ENCODE results near the gene SHLD1.

Gene SHLD1

DNA sequence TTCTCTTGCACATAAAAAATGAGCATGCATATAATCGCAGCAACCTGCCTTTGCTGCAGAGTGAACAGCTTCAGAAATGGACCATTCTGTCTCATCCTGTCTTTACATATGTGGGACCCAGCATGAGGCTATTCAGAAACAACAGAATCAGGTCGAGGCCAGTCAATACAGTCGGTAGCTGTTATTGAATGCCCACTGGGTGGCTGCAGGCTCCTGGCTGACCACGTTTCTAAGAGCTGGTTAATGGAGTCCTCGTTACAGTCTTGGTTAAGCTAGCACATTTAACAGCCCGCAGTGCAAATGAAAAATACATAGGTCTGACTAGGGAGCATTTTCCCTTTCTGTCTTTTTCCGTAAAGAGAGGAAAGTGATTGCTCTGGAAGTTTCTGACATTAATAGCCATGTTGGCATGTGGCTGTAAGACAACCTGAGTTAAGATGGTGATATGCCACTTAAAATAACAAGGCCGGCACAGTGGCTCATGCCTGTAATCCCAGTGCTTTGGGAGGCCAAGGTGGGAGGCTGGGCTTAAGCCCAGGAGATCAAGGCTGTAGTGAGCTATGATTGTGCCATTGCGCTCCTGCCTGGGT lies 75.0 kb downstream of the SHLD1 start:
- TF ChIP-seq, protein P1, sequence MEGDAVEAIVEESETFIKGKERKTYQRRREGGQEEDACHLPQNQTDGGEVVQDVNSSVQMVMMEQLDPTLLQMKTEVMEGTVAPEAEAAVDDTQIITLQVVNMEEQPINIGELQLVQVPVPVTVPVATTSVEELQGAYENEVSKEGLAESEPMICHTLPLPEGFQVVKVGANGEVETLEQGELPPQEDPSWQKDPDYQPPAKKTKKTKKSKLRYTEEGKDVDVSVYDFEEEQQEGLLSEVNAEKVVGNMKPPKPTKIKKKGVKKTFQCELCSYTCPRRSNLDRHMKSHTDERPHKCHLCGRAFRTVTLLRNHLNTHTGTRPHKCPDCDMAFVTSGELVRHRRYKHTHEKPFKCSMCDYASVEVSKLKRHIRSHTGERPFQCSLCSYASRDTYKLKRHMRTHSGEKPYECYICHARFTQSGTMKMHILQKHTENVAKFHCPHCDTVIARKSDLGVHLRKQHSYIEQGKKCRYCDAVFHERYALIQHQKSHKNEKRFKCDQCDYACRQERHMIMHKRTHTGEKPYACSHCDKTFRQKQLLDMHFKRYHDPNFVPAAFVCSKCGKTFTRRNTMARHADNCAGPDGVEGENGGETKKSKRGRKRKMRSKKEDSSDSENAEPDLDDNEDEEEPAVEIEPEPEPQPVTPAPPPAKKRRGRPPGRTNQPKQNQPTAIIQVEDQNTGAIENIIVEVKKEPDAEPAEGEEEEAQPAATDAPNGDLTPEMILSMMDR (IDR thresholded peaks at IDR 0.05; ENCODE audit: borderline replicate concordance, extremely low read depth, low read length, poor library complexity, severe bottlenecking) = no peak
- no peak for TF ChIP-seq EZH2 (IDR thresholded peaks at IDR 0.05; ENCODE audit: borderline replicate concordance, low read depth, low read length, severe bottlenecking)
- Histone ChIP-seq H3K36me3 (ENCODE audit: insufficient read depth, low read length) (no peaks in the 10 kb centered on the region), H3K4me2 (ENCODE audit: insufficient read depth, low read length) (no peak overlapping the region)

DNA sequence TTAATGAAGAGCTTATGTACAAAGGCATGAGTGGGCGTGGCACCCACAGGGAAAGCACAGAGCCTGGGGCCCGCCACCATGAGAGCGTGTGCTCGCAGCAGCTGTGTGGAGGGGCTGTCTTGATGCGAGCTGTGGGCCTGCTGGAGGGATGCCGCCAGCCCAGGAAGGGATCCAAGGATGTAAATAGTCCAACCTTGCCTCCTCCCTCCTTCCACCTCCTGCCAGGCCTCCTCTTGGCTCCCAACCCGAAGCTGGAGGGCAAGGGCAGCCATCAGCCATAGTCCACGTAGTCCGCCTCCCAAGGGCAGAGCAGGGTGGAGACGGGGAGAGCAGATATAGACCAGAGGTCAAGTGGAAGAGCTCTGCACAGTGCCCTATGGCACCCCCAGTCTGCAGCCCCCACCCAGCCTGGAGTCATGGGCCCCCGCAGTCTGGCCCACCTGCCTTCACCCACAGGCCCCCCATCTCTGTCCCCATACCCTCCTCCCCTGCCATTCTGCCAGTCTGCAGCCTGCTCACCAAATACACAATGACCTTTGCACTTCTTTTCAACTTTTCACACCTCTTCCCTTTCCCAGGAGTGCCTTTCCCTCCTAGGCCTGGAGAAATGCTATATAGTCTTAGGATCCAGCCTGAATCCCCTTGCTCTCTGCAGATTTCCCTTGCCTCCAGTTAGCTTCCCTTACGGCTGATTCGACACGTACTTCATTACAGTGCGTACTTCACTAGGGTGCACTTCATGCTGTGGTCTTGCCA lies 77.1 kb downstream of the SHLD1 start:
- no peak overlapping the region for H3K4me2 ChIP-seq (ENCODE audit: insufficient read depth, low read length)
- H3K4me1 ChIP-seq (ENCODE audit: insufficient read depth, low read length) = no peaks in the 10 kb centered on the region
- H3K79me2 ChIP-seq (ENCODE audit: insufficient read depth, low read length) = no peaks in the 10 kb centered on the region
- TF ChIP-seq EZH2 (IDR thresholded peaks at IDR 0.05; ENCODE audit: borderline replicate concordance, low read depth, low read length, severe bottlenecking) = no peak
- TF ChIP-seq, protein P1 (IDR thresholded peaks at IDR 0.05; ENCODE audit: borderline replicate concordance, extremely low read depth, low read length, poor library complexity, severe bottlenecking) = no peak
- no peak overlapping the region for H2AFZ ChIP-seq (ENCODE audit: low read depth, low read length)
- ATAC-seq (ENCODE audit: insufficient read depth, low read depth) = no peak
- H3K27ac ChIP-seq (ENCODE audit: low read length) = no peak overlapping the region
- no peaks in the 10 kb centered on the region for H3K27me3 ChIP-seq (ENCODE audit: insufficient read depth, low read length, poor library complexity)
- no peak overlapping the region for H3K9ac ChIP-seq (ENCODE audit: low read depth, low read length)
- H3K36me3 ChIP-seq (ENCODE audit: insufficient read depth, low read length) = no peaks in the 10 kb centered on the region
- no peaks in the 10 kb centered on the region for H3K9me3 ChIP-seq (ENCODE audit: insufficient read depth, low read length, severe bottlenecking)
- H4K20me1 ChIP-seq (ENCODE audit: insufficient read depth, low read length) = peaks cover 5% of the 10 kb centered on the region
- no peak overlapping the region for H3K4me3 ChIP-seq (ENCODE audit: low read depth in 1 of 2, low read length in 2 of 2)
- no peak for DNase-seq

More for the DNA sequence above, 75.0 kb downstream of the SHLD1 start:
- Histone ChIP-seq H3K4me1 (ENCODE audit: insufficient read depth, low read length) (no peaks in the 10 kb centered on the region), H4K20me1 (ENCODE audit: insufficient read depth, low read length) (peaks cover 5% of the 10 kb centered on the region), H3K9ac (ENCODE audit: low read depth, low read length) (no peak overlapping the region), H3K27me3 (ENCODE audit: insufficient read depth, low read length, poor library complexity) (no peaks in the 10 kb centered on the region), H3K4me3 (ENCODE audit: low read depth in 1 of 2, low read length in 2 of 2) (no peak overlapping the region), H2AFZ (ENCODE audit: low read depth, low read length) (no peak overlapping the region), H3K27ac (ENCODE audit: low read length) (no peak overlapping the region), H3K9me3 (ENCODE audit: insufficient read depth, low read length, severe bottlenecking) (no peaks in the 10 kb centered on the region), H3K79me2 (ENCODE audit: insufficient read depth, low read length) (no peaks in the 10 kb centered on the region)
- ATAC-seq (ENCODE audit: insufficient read depth, low read depth) = no peak
- DNase-seq = no peak

DNA sequence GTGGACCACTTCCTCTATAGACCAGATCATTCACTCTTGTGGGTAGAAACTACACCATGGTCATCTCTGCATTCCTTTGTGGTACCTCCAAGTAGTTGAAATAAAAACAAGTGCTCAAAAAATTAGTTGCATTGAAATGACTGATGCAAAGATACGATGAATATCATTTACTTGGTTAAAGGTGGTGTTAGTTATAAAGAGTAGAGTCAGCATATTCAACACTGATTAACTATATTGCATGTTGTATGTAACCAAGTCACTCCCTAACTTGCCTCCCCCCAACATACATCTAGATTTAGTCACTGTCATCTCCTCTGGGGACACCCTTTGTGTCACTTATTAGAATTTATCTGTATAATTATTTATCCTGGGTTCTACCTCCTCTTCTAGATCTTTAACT lies 77.7 kb downstream of the SHLD1 start:
- Histone ChIP-seq H3K9me3 (ENCODE audit: insufficient read depth, low read length, severe bottlenecking) (no peaks in the 10 kb centered on the region), H2AFZ (ENCODE audit: low read depth, low read length) (no peak overlapping the region), H3K4me3 (ENCODE audit: low read depth in 1 of 2, low read length in 2 of 2) (no peak overlapping the region), H3K79me2 (ENCODE audit: insufficient read depth, low read length) (no peaks in the 10 kb centered on the region), H3K4me2 (ENCODE audit: insufficient read depth, low read length) (no peak overlapping the region), H3K27ac (ENCODE audit: low read length) (no peak overlapping the region), H3K9ac (ENCODE audit: low read depth, low read length) (no peak overlapping the region), H3K27me3 (ENCODE audit: insufficient read depth, low read length, poor library complexity) (no peaks in the 10 kb centered on the region), H3K4me1 (ENCODE audit: insufficient read depth, low read length) (no peaks in the 10 kb centered on the region), H4K20me1 (ENCODE audit: insufficient read depth, low read length) (peaks cover 5% of the 10 kb centered on the region), H3K36me3 (ENCODE audit: insufficient read depth, low read length) (no peaks in the 10 kb centered on the region)
- ATAC-seq (ENCODE audit: insufficient read depth, low read depth) (no peak), DNase-seq (no peak)
- TF ChIP-seq EZH2 (IDR thresholded peaks at IDR 0.05; ENCODE audit: borderline replicate concordance, low read depth, low read length, severe bottlenecking) = no peak
- TF ChIP-seq, protein P1 (IDR thresholded peaks at IDR 0.05; ENCODE audit: borderline replicate concordance, extremely low read depth, low read length, poor library complexity, severe bottlenecking) = no peak

Measured in DND-41 (cell line).